GM18867 (cell line): ENCODE measurements around the gene DNAJC10.

Source experiments
- ATAC-seq: cut with Tn5 transposase; IDR thresholded peaks from one replicate; pipeline ENCODE4 v1.9.1; 2021; ENCODE audit warnings: mild to moderate bottlenecking, moderate library complexity; ENCODE audit not compliant: unreplicated experiment

DNAJC10 gene

GRCh38 chr2:182831921-182832320 is 115.9 kb downstream of the DNAJC10 start:
- no peak for ATAC-seq

- no peak for ATAC-seq
Observed at GRCh38 chr2:182833084-182833854, 117.2 kb downstream of the DNAJC10 start.

GRCh38 chr2:182834293-182834692 is 118.2 kb downstream of the DNAJC10 start:
- ATAC-seq: no peak

GRCh38 chr2:182836451-182836850 is 120.4 kb downstream of the DNAJC10 start:
- ATAC-seq: no peak
